ENCODE data around the gene NXNL1.

GRCh38 chr19:17454576-17455071 lies 6.1 kb downstream of the NXNL1 start:
- TF ChIP-seq, protein P1, sequence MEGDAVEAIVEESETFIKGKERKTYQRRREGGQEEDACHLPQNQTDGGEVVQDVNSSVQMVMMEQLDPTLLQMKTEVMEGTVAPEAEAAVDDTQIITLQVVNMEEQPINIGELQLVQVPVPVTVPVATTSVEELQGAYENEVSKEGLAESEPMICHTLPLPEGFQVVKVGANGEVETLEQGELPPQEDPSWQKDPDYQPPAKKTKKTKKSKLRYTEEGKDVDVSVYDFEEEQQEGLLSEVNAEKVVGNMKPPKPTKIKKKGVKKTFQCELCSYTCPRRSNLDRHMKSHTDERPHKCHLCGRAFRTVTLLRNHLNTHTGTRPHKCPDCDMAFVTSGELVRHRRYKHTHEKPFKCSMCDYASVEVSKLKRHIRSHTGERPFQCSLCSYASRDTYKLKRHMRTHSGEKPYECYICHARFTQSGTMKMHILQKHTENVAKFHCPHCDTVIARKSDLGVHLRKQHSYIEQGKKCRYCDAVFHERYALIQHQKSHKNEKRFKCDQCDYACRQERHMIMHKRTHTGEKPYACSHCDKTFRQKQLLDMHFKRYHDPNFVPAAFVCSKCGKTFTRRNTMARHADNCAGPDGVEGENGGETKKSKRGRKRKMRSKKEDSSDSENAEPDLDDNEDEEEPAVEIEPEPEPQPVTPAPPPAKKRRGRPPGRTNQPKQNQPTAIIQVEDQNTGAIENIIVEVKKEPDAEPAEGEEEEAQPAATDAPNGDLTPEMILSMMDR (conservative IDR thresholded peaks at IDR 0.05 in 1 of 2, IDR thresholded peaks at IDR 0.05 in 1 of 2; ENCODE audit: low read depth in 1 of 2, low read length in 2 of 2) = no peak
- TF ChIP-seq EZH2 (IDR thresholded peaks at IDR 0.05; ENCODE audit: low read length, missing control alignments) = peak; percentile 86

Measured in fibroblast of lung (primary cell).